DOHH2 (cell line): ENCODE results near the gene INO80E.

Experiments
- H3F3A ChIP-seq: fragments of 200-600 bp; sonication (generic), shearing (Covaris generic); 2 replicates; pipeline ENCODE4 v1.6.0; 2016; ENCODE audit warnings: antibody characterized with exemption, mild to moderate bottlenecking; ENCODE audit not compliant: control insufficient read depth, insufficient read depth
- H3K27ac ChIP-seq: fragments of 200-600 bp; sonication (generic); 2 replicates; pipeline ENCODE4 v1.5.1; 2014; ENCODE audit warnings: low read depth, mild to moderate bottlenecking, low read length, moderate library complexity
- H3K27me3 ChIP-seq: fragments of 200-600 bp; sonication (generic); 2 replicates; pipeline ENCODE4 v1.6.1; 2014; ENCODE audit warnings: mild to moderate bottlenecking, low read length, mixed read lengths; ENCODE audit not compliant: control insufficient read depth
- H3K36me3 ChIP-seq: fragments of 200-600 bp; sonication (generic); 2 replicates; pipeline ENCODE4 v1.6.1; 2014; ENCODE audit warnings: mild to moderate bottlenecking, low read length, moderate library complexity, mixed read lengths; ENCODE audit not compliant: control insufficient read depth
- H3K4me1 ChIP-seq: fragments of 200-600 bp; sonication (generic); 2 replicates; pipeline ENCODE4 v1.6.1; 2014; ENCODE audit warnings: mild to moderate bottlenecking, low read length, mixed read lengths; ENCODE audit not compliant: control insufficient read depth
- H3K4me2 ChIP-seq: fragments of 200-600 bp; sonication (generic); 2 replicates; pipeline ENCODE4 v1.6.0; 2014; ENCODE audit warnings: mild to moderate bottlenecking, low read length, moderate library complexity
- H3K4me3 ChIP-seq: fragments of 200-600 bp; sonication (generic); 2 replicates; pipeline ENCODE4 v1.5.1; 2014; ENCODE audit warnings: mild to moderate bottlenecking, low read length, mixed read lengths
- H3K79me2 ChIP-seq: fragments of 200-600 bp; sonication (generic); 2 replicates; pipeline ENCODE4 v1.6.1; 2014; ENCODE audit warnings: mild to moderate bottlenecking, low read length, mixed read lengths; ENCODE audit not compliant: control insufficient read depth
- H3K9me2 ChIP-seq: fragments of 200-600 bp; sonication (generic); replicated peaks from 2 replicates; pipeline ENCODE4 v1.6.1; 2014; ENCODE audit warnings: mild to moderate bottlenecking, low read length, mixed read lengths; ENCODE audit not compliant: control insufficient read depth
- H3K9me3 ChIP-seq: fragments of 200-600 bp; sonication (generic); 2 replicates; pipeline ENCODE4 v1.6.1; 2014; ENCODE audit warnings: antibody characterized with exemption, low read length, mixed read lengths; ENCODE audit not compliant: control insufficient read depth, insufficient read depth
- H4K20me1 ChIP-seq: fragments of 200-600 bp; sonication (generic); 2 replicates; pipeline ENCODE4 v1.6.0; 2014; ENCODE audit warnings: low read depth, mild to moderate bottlenecking, antibody characterized with exemption, low read length, moderate library complexity; ENCODE audit not compliant: control insufficient read depth, insufficient read depth
- CTCF ChIP-seq: fragments of 200-600 bp; sonication (generic); IDR thresholded peaks from one replicate; pipeline ENCODE4 v1.5.1; 2014; ENCODE audit warnings: antibody characterized with exemption, mild to moderate bottlenecking, low read depth, low read length; ENCODE audit not compliant: poor library complexity, severe bottlenecking
- EZH2phosphoT487 ChIP-seq: fragments of 200-600 bp; sonication (generic); IDR thresholded peaks from 2 replicates; pipeline ENCODE4 v1.6.1; 2017; ENCODE audit warnings: borderline replicate concordance, mild to moderate bottlenecking, antibody characterized with exemption, low read length, moderate library complexity, mixed read lengths

The INO80E gene

GRCh38 chr16:29991571-29991904 lies 4.5 kb upstream of the INO80E start:
- H3K4me1 ChIP-seq, result peaks cover 25% of the 10 kb centered on the region
- H3K4me3 ChIP-seq, result no peak overlapping the region
- H4K20me1 ChIP-seq, result no peaks in the 10 kb centered on the region
- H3K9me2 ChIP-seq, result no peaks in the 10 kb centered on the region
- H3F3A ChIP-seq, result peaks cover 14% of the 10 kb centered on the region
- H3K27me3 ChIP-seq, result no peaks in the 10 kb centered on the region
- H3K27ac ChIP-seq, result no peak overlapping the region
- no peak overlapping the region for H3K4me2 ChIP-seq
- peaks cover 89% of the 10 kb centered on the region for H3K36me3 ChIP-seq
- no peak for TF ChIP-seq CTCF
- no peak for TF ChIP-seq EZH2phosphoT487
- H3K9me3 ChIP-seq, result no peaks in the 10 kb centered on the region
- peaks cover 21% of the 10 kb centered on the region for H3K79me2 ChIP-seq

- Histone ChIP-seq H3K27me3 (no peaks in the 10 kb centered on the region), H3K36me3 (peaks cover 88% of the 10 kb centered on the region), H4K20me1 (no peaks in the 10 kb centered on the region), H3K9me3 (no peaks in the 10 kb centered on the region), H3K4me3 (no peak overlapping the region), H3F3A (peaks cover 14% of the 10 kb centered on the region), H3K9me2 (no peaks in the 10 kb centered on the region), H3K4me1 (peaks cover 33% of the 10 kb centered on the region), H3K79me2 (peaks cover 30% of the 10 kb centered on the region), H3K27ac (no peak overlapping the region), H3K4me2 (no peak overlapping the region)
- no peak for TF ChIP-seq CTCF
- no peak for TF ChIP-seq EZH2phosphoT487
These were observed 3.6 kb upstream of the INO80E start for GRCh38 chr16:29992344-29992967.

DNA sequence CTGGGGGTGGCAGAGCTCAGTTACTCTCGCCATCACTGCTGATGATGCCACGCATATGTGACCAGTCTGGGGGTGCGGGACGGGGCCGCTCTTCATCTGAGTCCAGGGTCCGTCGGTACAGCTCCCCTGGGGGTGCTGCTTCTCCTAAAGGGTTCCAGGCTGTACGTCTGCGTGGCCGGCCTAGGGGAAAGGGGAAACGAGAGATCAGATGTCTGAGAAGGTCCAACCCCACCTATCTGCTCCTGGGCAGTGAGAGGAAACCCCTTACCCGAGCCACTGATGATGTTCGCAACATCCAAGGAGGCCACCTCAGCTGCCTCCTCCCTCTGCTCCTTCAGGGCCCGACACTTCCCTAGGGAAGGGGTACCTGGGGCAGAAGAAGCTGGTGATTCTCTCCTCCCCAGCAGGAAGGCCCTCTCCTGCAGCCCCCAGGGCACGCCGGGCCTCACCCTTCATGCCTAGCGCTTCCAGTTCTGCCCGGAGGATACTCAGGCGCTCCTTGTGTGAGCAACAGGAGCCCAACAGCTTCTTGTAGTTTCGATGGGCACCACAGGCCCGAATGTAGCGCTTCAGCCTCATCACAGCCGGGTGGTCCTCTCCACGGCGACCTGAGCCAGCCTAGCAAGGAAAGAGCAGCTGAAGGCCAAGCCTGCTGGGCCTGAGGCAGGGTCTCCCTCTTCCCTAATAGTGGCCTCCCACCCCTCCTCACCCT lies 2.7 kb upstream of the INO80E start:
- H3K4me1 ChIP-seq, result peaks cover 36% of the 10 kb centered on the region
- H3F3A ChIP-seq, result peaks cover 14% of the 10 kb centered on the region
- TF ChIP-seq CTCF, result no peak
- no peak for TF ChIP-seq EZH2phosphoT487
- no peaks in the 10 kb centered on the region for H3K27me3 ChIP-seq
- H4K20me1 ChIP-seq, result no peaks in the 10 kb centered on the region
- H3K9me2 ChIP-seq, result no peaks in the 10 kb centered on the region
- H3K9me3 ChIP-seq, result no peaks in the 10 kb centered on the region
- H3K36me3 ChIP-seq, result peaks cover 89% of the 10 kb centered on the region
- H3K4me3 ChIP-seq, result 0 out of 2 replicates have a peak overlapping the region, but pooled peaks have one; percentile 89
- H3K79me2 ChIP-seq, result peaks cover 36% of the 10 kb centered on the region
- no peak overlapping the region for H3K27ac ChIP-seq
- peak overlapping the region; percentile 100 for H3K4me2 ChIP-seq
